Stomach (tissue), 9 donors: ENCODE measurements around the gene AMN1. TPM values are rescaled to one million over a fixed set of nuclear protein-coding genes. Genes with fewer than 3 reads are reported as not detected.
A peak's percentile ranks its signal among the peaks of the same experiment; 100 is the strongest.
"Not testable (repeated sequence)": the region's sequence is repeated elsewhere in the genome, so short reads cannot be mapped to it uniquely, and the experiment has no call there.

ENCODE experiments used
- DNase-seq, 2 donors: peaks; one replicate each; pipeline versions ENCODE4 v3.0.0 to v3.0.0-alpha.2; 2013 to 2019
- H3K27ac ChIP-seq, 5 donors: fragments of 200-600 bp in 4 of 5; sonication (generic) in 4 of 5; one replicate each; pipeline ENCODE4 v1.5.1; 2013 to 2019; ENCODE audit warnings: mild to moderate bottlenecking in 1 of 5, moderate library complexity in 1 of 5
- H3K27me3 ChIP-seq, 3 donors: fragments of 200-600 bp; sonication (generic); one replicate each; pipeline ENCODE4 v1.5.1; 2017 to 2019; ENCODE audit warnings: mixed run types in 1 of 3
- H3K36me3 ChIP-seq, 4 donors: fragments of 200-600 bp; sonication (generic); 1 replicate in 3 of 4; 2 replicates in 1 of 4; pipeline ENCODE4 v1.5.1; 2016 to 2019
- H3K4me1 ChIP-seq, 4 donors: fragments of 200-600 bp; sonication (generic); one replicate each; pipeline ENCODE4 v1.5.1; 2016 to 2019
- H3K4me3 ChIP-seq, 4 donors: fragments of 200-600 bp; sonication (generic) in 3 of 4; one replicate each; pipeline ENCODE4 v1.5.1; 2016 to 2019; ENCODE audit warnings: mild to moderate bottlenecking in 1 of 4
- H3K9me3 ChIP-seq, 4 donors: fragments of 200-600 bp; sonication (generic); one replicate each; pipeline ENCODE4 v1.5.1; 2016 to 2019
- EP300 ChIP-seq: sonication (generic); formaldehyde crosslinking; IDR thresholded peaks from one replicate; pipeline ENCODE4 v1.6.1; 2017; ENCODE audit warnings: antibody characterized with exemption
- POLR2A ChIP-seq, 4 donors: fragments of 450-650 bp; IDR thresholded peaks; one replicate each; pipeline ENCODE4 v1.6.1; 2016; ENCODE audit warnings: antibody characterized with exemption in 4 of 4, control low read depth in 2 of 4, mild to moderate bottlenecking in 1 of 4, moderate library complexity in 1 of 4
- POLR2AphosphoS5 ChIP-seq, 3 donors: sonication (generic); formaldehyde crosslinking; IDR thresholded peaks; one replicate each; pipeline ENCODE4 v1.6.1; 2016; ENCODE audit warnings: antibody characterized with exemption in 3 of 3
- WGBS, 5 donors: extraction: QIAGEN DNeasy Blood & Tissue Kit in 3 of 5; methylation state at CpG; one replicate each; pipeline versions ENCODE4 v1.1.5 to v1.1.7; 2013 to 2018; 5-methylcytosine and 5-hydroxymethylcytosine counted together
- intact Hi-C: fragments of 100-400 bp; cut with DNase I; formaldehyde crosslinking; loops from one replicate; pipeline ENCODE4 v1.15.1; 2023; ENCODE audit warnings: low total_unique reads
- polyA plus RNA-seq, 3 donors: library from polyadenylated mRNA; stranded (reverse); fragments of 200-250 nt; gene quantifications; one replicate each; pipeline ENCODE4 v1.2.3, GENCODE V29; 2013
- total RNA-seq, 5 donors: library from RNA; depleted of rRNA; stranded (reverse); fragments of >200 nt; gene quantifications; one replicate each; pipeline versions ENCODE4 v1.1.0 to v1.2.3, GENCODE V29; 2014 to 2016
- TF ChIP-seq, protein P1 (sequence below), 7 experiments: fragments of 450-650 bp in 4 of 7; fragments of 200-600 bp in 3 of 7; sonication (generic) in 3 of 7; IDR thresholded peaks; one replicate each; pipeline ENCODE4 v1.5.1; 2016 to 2019; ENCODE audit warnings: antibody characterized with exemption in 7 of 7, control low read depth in 2 of 7, mild to moderate bottlenecking in 1 of 7
- donor health status: healthy with polysubstance abuse.
- donor health status: Bipolar disorder and iron deficiency.
- donor health status: healthy.

The AMN1 gene
- total and polyA plus RNA-seq, 8 donors: 2.9 to 131 (median 11.2) TPM; not detected in 1

GRCh38 chr12:31715283-31715825 lies 13.5 kb downstream of the AMN1 start:
- H3K4me3 ChIP-seq: no peak overlapping the region
- intact Hi-C loops: no loop called here
- H3K36me3 ChIP-seq: peaks cover 0 to 11% (median 7%) of the 10 kb centered on the region in 4 donors
- H3K27me3 ChIP-seq: no peaks in the 10 kb centered on the region
- 31 to 40% (median 31%) methylated on average over 5 of the region's 5 CpGs for WGBS, 5 donors
- DNase-seq: peak in 1 of 2 donors; percentile 66
- H3K4me1 ChIP-seq: peaks cover 0 to 8% (median 0%) of the 10 kb centered on the region in 4 donors
- H3K9me3 ChIP-seq: no peaks in the 10 kb centered on the region
- peak overlapping the region in 4 of 5 donors; percentile 25 to 79 (median 56) for H3K27ac ChIP-seq
- TF ChIP-seq POLR2AphosphoS5 (IDR thresholded peaks at IDR 0.05): peak in 2 of 3 donors; percentile 50 to 73
- no peak for TF ChIP-seq POLR2A (IDR thresholded peaks at IDR 0.05)

DNA sequence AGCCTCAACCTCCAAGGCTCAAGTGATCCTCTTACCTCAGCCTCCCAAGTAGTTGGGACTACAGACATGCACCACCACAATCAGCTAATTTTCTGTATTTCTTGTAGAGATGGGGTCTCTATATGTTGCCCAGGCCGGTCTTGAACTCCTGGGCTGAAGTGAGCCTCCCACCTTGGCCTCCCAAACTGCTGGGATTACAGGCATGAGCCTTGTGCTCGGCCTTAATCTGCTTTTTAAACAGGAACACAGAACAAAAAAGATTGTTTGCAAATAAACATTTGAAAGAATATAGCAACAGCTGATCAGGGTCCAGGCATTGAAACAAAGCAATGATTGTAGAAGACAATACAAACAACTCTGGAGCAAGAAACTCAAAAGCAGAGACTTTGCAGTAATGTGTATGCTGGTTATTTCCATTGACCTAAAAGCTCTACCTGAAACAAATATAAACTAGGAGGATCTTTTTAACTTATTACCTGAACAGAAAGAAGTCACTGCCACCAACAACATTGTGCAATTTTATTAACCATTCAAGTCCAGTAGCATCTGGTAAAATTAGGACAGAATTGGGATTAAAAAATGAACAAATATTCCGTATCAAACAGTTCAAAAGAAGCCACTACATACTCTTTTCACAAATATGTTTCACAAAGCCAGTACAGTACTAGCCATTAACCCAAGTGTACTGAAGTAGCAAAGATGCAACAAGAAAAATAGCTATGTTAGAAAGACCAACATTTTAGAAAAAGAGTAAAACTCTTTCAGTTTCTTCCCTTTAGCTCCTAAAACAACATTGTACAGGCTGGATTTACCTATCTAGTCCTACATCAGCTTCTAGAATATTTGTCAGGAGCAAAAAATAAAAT lies 14.2 kb downstream of the AMN1 start:
- intact Hi-C loops: no loop called here
- Histone ChIP-seq H3K4me1 (peaks cover 0 to 8% (median 0%) of the 10 kb centered on the region in 4 donors), H3K9me3 (no peaks in the 10 kb centered on the region), H3K36me3 (peaks cover 0 to 11% (median 7%) of the 10 kb centered on the region in 4 donors), H3K4me3 (no peak overlapping the region), H3K27me3 (no peaks in the 10 kb centered on the region), H3K27ac (peak overlapping the region in 3 of 5 donors; percentile 51 to 79 (median 61))
- WGBS, 5 donors: 85 to 96% (median 93%) methylated on average over 3 of the region's 3 CpGs
- TF ChIP-seq POLR2AphosphoS5 (IDR thresholded peaks at IDR 0.05): no peak
- TF ChIP-seq, protein P1, sequence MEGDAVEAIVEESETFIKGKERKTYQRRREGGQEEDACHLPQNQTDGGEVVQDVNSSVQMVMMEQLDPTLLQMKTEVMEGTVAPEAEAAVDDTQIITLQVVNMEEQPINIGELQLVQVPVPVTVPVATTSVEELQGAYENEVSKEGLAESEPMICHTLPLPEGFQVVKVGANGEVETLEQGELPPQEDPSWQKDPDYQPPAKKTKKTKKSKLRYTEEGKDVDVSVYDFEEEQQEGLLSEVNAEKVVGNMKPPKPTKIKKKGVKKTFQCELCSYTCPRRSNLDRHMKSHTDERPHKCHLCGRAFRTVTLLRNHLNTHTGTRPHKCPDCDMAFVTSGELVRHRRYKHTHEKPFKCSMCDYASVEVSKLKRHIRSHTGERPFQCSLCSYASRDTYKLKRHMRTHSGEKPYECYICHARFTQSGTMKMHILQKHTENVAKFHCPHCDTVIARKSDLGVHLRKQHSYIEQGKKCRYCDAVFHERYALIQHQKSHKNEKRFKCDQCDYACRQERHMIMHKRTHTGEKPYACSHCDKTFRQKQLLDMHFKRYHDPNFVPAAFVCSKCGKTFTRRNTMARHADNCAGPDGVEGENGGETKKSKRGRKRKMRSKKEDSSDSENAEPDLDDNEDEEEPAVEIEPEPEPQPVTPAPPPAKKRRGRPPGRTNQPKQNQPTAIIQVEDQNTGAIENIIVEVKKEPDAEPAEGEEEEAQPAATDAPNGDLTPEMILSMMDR (IDR thresholded peaks at IDR 0.05): no peak
- no peak for DNase-seq

GRCh38 chr12:31712877-31713276 lies 15.9 kb downstream of the AMN1 start:
- TF ChIP-seq POLR2AphosphoS5 (IDR thresholded peaks at IDR 0.05): no peak
- TF ChIP-seq POLR2A (IDR thresholded peaks at IDR 0.05): no peak
- TF ChIP-seq EP300: no peak
- TF ChIP-seq, protein P1 (IDR thresholded peaks at IDR 0.05): no peak
- DNase-seq: no peak
- no peak overlapping the region for H3K4me3 ChIP-seq
- H3K27me3 ChIP-seq: no peaks in the 10 kb centered on the region
- no peak overlapping the region for H3K27ac ChIP-seq
- intact Hi-C loops: no loop called here
- peaks cover 0 to 18% (median 13%) of the 10 kb centered on the region in 4 donors for H3K36me3 ChIP-seq
- peaks cover 0 to 8% (median 0%) of the 10 kb centered on the region in 4 donors for H3K4me1 ChIP-seq
- WGBS, 5 donors: 88 to 99% (median 97%) methylated on average over 5 of the region's 5 CpGs
- peaks cover 0 to 12% (median 12%) of the 10 kb centered on the region in 4 donors for H3K9me3 ChIP-seq

DNA sequence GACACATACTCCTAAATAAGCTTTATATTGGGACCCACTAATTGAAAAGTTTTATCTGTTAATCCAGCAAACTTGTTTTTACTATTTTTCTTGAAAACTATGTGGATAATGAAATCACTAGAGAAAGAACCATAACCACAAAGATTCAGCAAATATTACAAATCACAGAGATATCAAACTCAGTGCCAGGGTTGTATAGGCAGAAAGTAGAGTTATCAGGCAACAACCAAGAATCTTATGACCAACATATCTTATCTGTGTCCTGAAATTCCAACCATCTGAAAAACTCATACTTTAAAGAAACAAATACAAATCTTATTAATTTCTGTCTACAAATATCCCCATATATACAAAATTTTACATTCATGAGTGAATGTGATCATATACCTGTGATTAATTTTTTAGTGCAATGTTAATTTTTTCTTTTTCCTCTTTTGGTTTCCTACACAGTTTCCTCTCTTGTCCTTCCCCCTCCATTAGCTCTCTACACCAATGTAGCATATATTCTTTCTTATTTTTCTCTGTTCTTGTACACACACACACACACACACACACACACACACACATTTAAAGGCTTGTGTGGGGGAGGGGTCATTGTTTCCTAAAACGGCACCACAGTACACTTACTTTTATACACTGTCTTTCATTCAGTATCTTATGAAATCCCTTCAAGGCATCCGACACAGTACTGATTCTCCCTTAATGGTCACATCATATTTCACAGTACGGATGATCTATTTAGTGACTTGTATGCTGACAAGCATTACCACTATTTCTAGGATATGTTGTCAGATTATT lies 18.6 kb downstream of the AMN1 start:
- no peaks in the 10 kb centered on the region for H3K27me3 ChIP-seq
- peaks cover 0 to 18% (median 14%) of the 10 kb centered on the region in 4 donors for H3K9me3 ChIP-seq
- DNase-seq: no peak
- peaks cover 0 to 29% (median 21%) of the 10 kb centered on the region in 4 donors for H3K36me3 ChIP-seq
- WGBS, 5 donors: 85 to 88% (median 87%) methylated on average over 3 of the region's 3 CpGs
- TF ChIP-seq POLR2AphosphoS5 (IDR thresholded peaks at IDR 0.05): no peak
- TF ChIP-seq EP300: no peak
- TF ChIP-seq POLR2A (IDR thresholded peaks at IDR 0.05): no peak
- TF ChIP-seq, protein P1 (IDR thresholded peaks at IDR 0.05): no peak
- H3K27ac ChIP-seq: no peak overlapping the region
- peaks cover 0 to 4% (median 0%) of the 10 kb centered on the region in 4 donors for H3K4me1 ChIP-seq
- no peak overlapping the region for H3K4me3 ChIP-seq
- intact Hi-C loops: no loop called here

DNA sequence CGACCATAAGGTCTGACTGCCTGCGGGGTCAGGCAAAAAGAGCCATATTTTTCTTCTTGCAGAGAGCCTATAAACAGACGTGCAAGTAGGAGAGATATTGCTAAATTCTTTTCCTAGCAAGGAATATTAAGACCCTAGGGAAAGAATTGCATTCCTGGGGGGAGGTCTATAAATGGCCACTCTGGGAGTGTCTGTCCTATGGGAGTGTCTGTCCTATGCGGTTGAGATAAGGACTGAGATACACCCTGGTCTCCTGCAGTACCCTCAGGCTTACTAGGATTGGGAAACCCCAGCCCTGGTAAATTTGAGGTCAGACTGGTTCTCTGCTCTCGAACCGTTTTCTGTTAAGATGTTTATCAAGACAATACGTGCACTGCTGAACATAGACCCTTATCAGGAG lies 20.7 kb downstream of the AMN1 start:
- H3K4me1 ChIP-seq, H3K27ac ChIP-seq, H3K4me3 ChIP-seq, DNase-seq, intact Hi-C loops, H3K27me3 ChIP-seq: not testable (repeated sequence)
- peaks cover 0 to 29% (median 21%) of the 10 kb centered on the region in 4 donors for H3K36me3 ChIP-seq
- H3K9me3 ChIP-seq: peaks cover 0 to 18% (median 14%) of the 10 kb centered on the region in 4 donors
- 94 to 98% (median 96%) methylated on average over 7 of the region's 7 CpGs for WGBS, 5 donors
